HCT116 (cell line): ENCODE measurements around the gene XPNPEP3. TPM values are rescaled to one million over a fixed set of nuclear protein-coding genes. Genes with fewer than 3 reads are reported as not detected.

Experiments used
- ATAC-seq: fragments of 200-7000 bp; cut with Tn5 transposase; 2 replicates; pipeline ENCODE4 v1.9.1; 2020; ENCODE audit warnings: mild to moderate bottlenecking, moderate library complexity
- BruUV-seq: library from RNA; stranded (reverse); fragments of 400-500 nt; replicated peaks from 2 replicates; lab custom pipeline; 2021; lab: Mats Ljungman, UMichigan
- CTCF ChIA-PET: fragments of 300-600 bp; sonication (Branson Sonifier 250); formaldehyde crosslinking; loops from one replicate; lab custom pipeline; 2021; ENCODE audit warnings: antibody characterized with exemption; lab: Charles Lee
- POLR2A ChIA-PET: fragments of 300-600, 350-600 bp; sonication (Branson Sonifier 250); formaldehyde crosslinking; loops from one replicate; lab custom pipeline; 2021; ENCODE audit warnings: antibody characterized with exemption; lab: Charles Lee
- RAD21 ChIA-PET, 2 experiments: fragments of 300-600 bp; sonication (Branson Sonifier 250); formaldehyde crosslinking; loops; one replicate each; lab custom pipeline; 2023; ENCODE audit warnings: low total read pairs in 2 of 2; ENCODE audit not compliant: uncharacterized antibody in 2 of 2, unreplicated experiment in 2 of 2, low non-redundant PET in 1 of 2; lab: Charles Lee
- DNase-seq: peaks from one replicate; pipeline ENCODE4 v3.0.0-alpha.2; 2010; ENCODE audit warnings: low read depth, low spot score
- H2AFZ ChIP-seq: fragments of 200-600 bp; shearing (Covaris generic), sonication (generic); 2 replicates; pipeline ENCODE4 v1.6.1; 2017; ENCODE audit warnings: low read depth, mixed run types, mixed read lengths, antibody characterized with exemption, low read length; ENCODE audit not compliant: poor library complexity, severe bottlenecking
- H3K27ac ChIP-seq: 2 replicates; pipeline ENCODE4 v1.5.1; 2012; ENCODE audit warnings: low read depth, low read length
- H3K27me3 ChIP-seq: fragments of 200-600 bp; sonication (generic); 2 replicates; pipeline ENCODE4 v1.6.1; 2016; ENCODE audit warnings: mixed run types, low read length, mixed read lengths; ENCODE audit not compliant: insufficient read depth
- H3K36me3 ChIP-seq, 2 experiments: fragments of 200-500 bp in 1 of 2; fragments of 200-600 bp in 1 of 2; sonication (Bioruptor generic) in 1 of 2; sonication (generic) in 1 of 2; 2 replicates each; pipeline versions ENCODE4 v1.5.1 to v1.6.1; 2014 to 2016; ENCODE audit warnings: low read length in 2 of 2, inconsistent platforms in 1 of 2, mixed read lengths in 1 of 2, mixed run types in 1 of 2; ENCODE audit not compliant: insufficient read depth in 2 of 2, control insufficient read depth in 1 of 2
- H3K4me1 ChIP-seq, 2 experiments: fragments of 200-600 bp in 1 of 2; sonication (generic) in 1 of 2; 2 replicates each; pipeline versions ENCODE4 v1.5.1 to v1.6.1; 2012 to 2017; ENCODE audit warnings: low read length in 2 of 2, inconsistent platforms in 1 of 2, mild to moderate bottlenecking in 1 of 2, mixed read lengths in 1 of 2, mixed run types in 1 of 2, moderate library complexity in 1 of 2; ENCODE audit not compliant: insufficient read depth in 2 of 2, control insufficient read depth in 1 of 2
- H3K4me2 ChIP-seq: fragments of 200-600 bp; sonication (generic); 2 replicates; pipeline ENCODE4 v1.6.1; 2017; ENCODE audit warnings: mixed run types, low read length, mixed read lengths
- H3K4me3 ChIP-seq, 2 experiments: fragments of 200-600 bp in 1 of 2; sonication (generic) in 1 of 2; replicated peaks in 1 of 2; 2 replicates each; pipeline ENCODE4 v1.5.1; 2011 to 2016; ENCODE audit warnings: low read length in 2 of 2, control low read depth in 1 of 2, low read depth in 1 of 2, mild to moderate bottlenecking in 1 of 2, mixed read lengths in 1 of 2, mixed run types in 1 of 2
- H3K79me2 ChIP-seq: fragments of 200-600 bp; sonication (generic); 2 replicates; pipeline ENCODE4 v1.6.1; 2017; ENCODE audit warnings: mild to moderate bottlenecking, mixed run types, low read length, moderate library complexity, mixed read lengths; ENCODE audit not compliant: insufficient read depth
- H3K9ac ChIP-seq: fragments of 200-600 bp; sonication (generic); 2 replicates; pipeline ENCODE4 v1.6.1; 2016; ENCODE audit warnings: low read length, mixed read lengths
- H3K9me2 ChIP-seq: fragments of 200-600 bp; sonication (generic), shearing (Covaris generic); 2 replicates; pipeline ENCODE4 v1.6.1; 2017; ENCODE audit warnings: mixed run types, mild to moderate bottlenecking, moderate library complexity; ENCODE audit not compliant: insufficient read depth
- H3K9me3 ChIP-seq, 2 experiments: fragments of 200-500 bp in 1 of 2; fragments of 200-600 bp in 1 of 2; sonication (Bioruptor generic) in 1 of 2; sonication (generic) in 1 of 2; 2 replicates each; pipeline ENCODE4 v1.6.1; 2014 to 2017; ENCODE audit warnings: low read length in 2 of 2, mixed read lengths in 2 of 2, inconsistent platforms in 1 of 2, low read depth in 1 of 2, mild to moderate bottlenecking in 1 of 2, mixed run types in 1 of 2, moderate library complexity in 1 of 2; ENCODE audit not compliant: control insufficient read depth in 1 of 2, insufficient read depth in 1 of 2
- H4K20me1 ChIP-seq: fragments of 200-600 bp; sonication (generic), shearing (Covaris generic); 2 replicates; pipeline ENCODE4 v1.6.1; 2017; ENCODE audit warnings: mixed run types, mild to moderate bottlenecking, moderate library complexity; ENCODE audit not compliant: insufficient read depth
- CEBPB ChIP-seq: IDR thresholded peaks from 2 replicates; pipeline ENCODE4 v1.6.1; 2012; ENCODE audit warnings: low read depth
- CTCF ChIP-seq, 3 experiments: fragments of 200-600 bp in 1 of 3; sonication (generic) in 1 of 3; IDR thresholded peaks in 2 of 3; conservative IDR thresholded peaks in 1 of 3; 2 replicates each; pipeline ENCODE4 v1.5.1; 2012 to 2017; ENCODE audit warnings: low read depth in 2 of 3, low read length in 2 of 3, antibody characterized with exemption in 1 of 3, borderline replicate concordance in 1 of 3, control low read depth in 1 of 3, mild to moderate bottlenecking in 1 of 3, mixed read lengths in 1 of 3, mixed run types in 1 of 3, moderate library complexity in 1 of 3; ENCODE audit not compliant: insufficient read depth in 1 of 3
- EGR1 ChIP-seq: IDR thresholded peaks from 2 replicates; pipeline ENCODE4 v1.6.1; 2012; ENCODE audit warnings: low read depth
- ELF1 ChIP-seq: IDR thresholded peaks from 2 replicates; pipeline ENCODE4 v1.6.1; 2012; ENCODE audit warnings: low read depth, borderline replicate concordance
- EZH2 ChIP-seq: fragments of 200-600 bp; sonication (generic); IDR thresholded peaks from 2 replicates; pipeline ENCODE4 v1.6.1; 2017; ENCODE audit warnings: antibody characterized with exemption, mixed run types
- FOSL1 ChIP-seq: IDR thresholded peaks from 2 replicates; pipeline ENCODE4 v1.6.1; 2012; ENCODE audit warnings: low read depth
- RAD21 ChIP-seq: IDR thresholded peaks from 2 replicates; pipeline ENCODE4 v1.6.1; 2012; ENCODE audit warnings: low read depth, mild to moderate bottlenecking
- SIN3A ChIP-seq: IDR thresholded peaks from 2 replicates; pipeline ENCODE4 v1.6.1; 2012; ENCODE audit warnings: low read depth
- SRF ChIP-seq: IDR thresholded peaks from 2 replicates; pipeline ENCODE4 v1.6.1; 2012; ENCODE audit warnings: low read depth
- TCF7L2 ChIP-seq: IDR thresholded peaks from 2 replicates; pipeline ENCODE4 v1.7.0; 2011; ENCODE audit warnings: borderline replicate concordance, inconsistent platforms; ENCODE audit not compliant: insufficient read depth, insufficient read length; ENCODE audit errors: extremely low read depth
- ZNF274 ChIP-seq: fragments of 200-500 bp; sonication (Bioruptor generic); IDR thresholded peaks from 2 replicates; pipeline ENCODE4 v1.6.1; 2014; ENCODE audit warnings: mild to moderate bottlenecking, low read depth, low read length, inconsistent platforms
- intact Hi-C: fragments of 100-400 bp; cut with micrococcal nuclease; formaldehyde crosslinking; loops from 2 replicates; pipeline ENCODE4 v1.10.0; 2022
- total RNA-seq: library from RNA; stranded (reverse); gene quantifications from one replicate; pipeline ENCODE4 v1.2.1, GENCODE V29; 2021; ENCODE audit not compliant: unreplicated experiment
- TF ChIP-seq, protein P1 (sequence below): IDR thresholded peaks from 2 replicates; pipeline ENCODE4 v1.6.1; 2012; ENCODE audit warnings: low read depth
- TF ChIP-seq, protein P2 (sequence below): IDR thresholded peaks from 2 replicates; pipeline ENCODE4 v1.6.1; 2011; ENCODE audit warnings: mild to moderate bottlenecking, low read length, moderate library complexity; ENCODE audit not compliant: insufficient replicate concordance; ENCODE audit errors: extremely low read depth
- TF ChIP-seq, protein P3 (sequence below): IDR thresholded peaks from 2 replicates; pipeline ENCODE4 v1.6.1; 2012

The XPNPEP3 gene
- total RNA-seq, 1 experiment from 2014 or later: 29.8 TPM

DNA sequence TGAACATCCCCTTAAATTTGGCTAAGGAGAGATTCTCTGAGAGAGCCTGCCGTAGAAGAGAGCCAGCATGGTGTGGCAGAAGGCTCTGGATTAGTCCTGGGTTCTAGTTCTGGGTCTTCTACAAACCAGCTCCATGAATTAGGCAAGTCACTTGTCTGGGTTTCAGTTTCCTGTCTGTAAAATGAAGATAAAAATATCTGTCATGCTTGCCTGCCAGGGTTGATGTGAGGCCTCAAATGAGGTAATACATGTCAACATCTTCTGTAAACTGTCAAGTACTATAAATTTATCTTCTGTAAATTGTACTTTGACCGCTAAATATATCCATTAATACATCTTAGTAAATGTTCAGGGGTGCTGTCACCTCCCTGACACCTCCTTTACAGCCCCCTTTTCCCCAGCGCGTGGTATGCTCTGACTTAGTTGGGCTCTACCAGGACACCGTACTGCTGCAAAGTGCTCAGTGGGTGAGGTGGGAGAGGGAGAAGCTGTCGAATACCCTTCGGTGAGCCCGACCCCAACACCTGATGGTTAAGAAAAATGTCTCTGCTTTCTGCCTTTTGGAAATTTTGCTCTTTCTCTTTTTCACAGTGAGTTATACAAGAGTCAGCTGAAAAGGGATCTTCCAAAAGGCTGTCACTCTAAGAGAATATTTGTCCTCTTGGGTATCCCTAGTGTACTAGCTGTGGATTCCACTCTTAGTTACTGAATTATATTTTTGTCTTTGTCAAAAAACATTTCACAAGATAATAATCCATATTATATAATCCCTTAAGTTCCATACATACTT lies 109.2 kb downstream of the XPNPEP3 start:
- Histone ChIP-seq H3K9ac (no peak overlapping the region), H3K4me3 (no peak overlapping the region), H3K27me3 (no peaks in the 10 kb centered on the region), H3K9me2 (no peaks in the 10 kb centered on the region), H3K27ac (no peak overlapping the region), H3K9me3 (no peaks in the 10 kb centered on the region), H3K4me1 (no peaks in the 10 kb centered on the region), H2AFZ (no peak overlapping the region), H4K20me1 (no peaks in the 10 kb centered on the region), H3K79me2 (peaks cover 45% of the 10 kb centered on the region)
- ChIA-PET CTCF (no interaction called here), RAD21 (no interaction called here), POLR2A (interaction anchor here (1.5 kb wide), 1 partner anchor 15 kb away, joined by 5 read pairs; the partner anchor contains the start of gene RBX1)
- no TSS peak for BruUV-seq
- intact Hi-C loops: no loop called here
- ATAC-seq: no peak
- TF ChIP-seq, protein P1, sequence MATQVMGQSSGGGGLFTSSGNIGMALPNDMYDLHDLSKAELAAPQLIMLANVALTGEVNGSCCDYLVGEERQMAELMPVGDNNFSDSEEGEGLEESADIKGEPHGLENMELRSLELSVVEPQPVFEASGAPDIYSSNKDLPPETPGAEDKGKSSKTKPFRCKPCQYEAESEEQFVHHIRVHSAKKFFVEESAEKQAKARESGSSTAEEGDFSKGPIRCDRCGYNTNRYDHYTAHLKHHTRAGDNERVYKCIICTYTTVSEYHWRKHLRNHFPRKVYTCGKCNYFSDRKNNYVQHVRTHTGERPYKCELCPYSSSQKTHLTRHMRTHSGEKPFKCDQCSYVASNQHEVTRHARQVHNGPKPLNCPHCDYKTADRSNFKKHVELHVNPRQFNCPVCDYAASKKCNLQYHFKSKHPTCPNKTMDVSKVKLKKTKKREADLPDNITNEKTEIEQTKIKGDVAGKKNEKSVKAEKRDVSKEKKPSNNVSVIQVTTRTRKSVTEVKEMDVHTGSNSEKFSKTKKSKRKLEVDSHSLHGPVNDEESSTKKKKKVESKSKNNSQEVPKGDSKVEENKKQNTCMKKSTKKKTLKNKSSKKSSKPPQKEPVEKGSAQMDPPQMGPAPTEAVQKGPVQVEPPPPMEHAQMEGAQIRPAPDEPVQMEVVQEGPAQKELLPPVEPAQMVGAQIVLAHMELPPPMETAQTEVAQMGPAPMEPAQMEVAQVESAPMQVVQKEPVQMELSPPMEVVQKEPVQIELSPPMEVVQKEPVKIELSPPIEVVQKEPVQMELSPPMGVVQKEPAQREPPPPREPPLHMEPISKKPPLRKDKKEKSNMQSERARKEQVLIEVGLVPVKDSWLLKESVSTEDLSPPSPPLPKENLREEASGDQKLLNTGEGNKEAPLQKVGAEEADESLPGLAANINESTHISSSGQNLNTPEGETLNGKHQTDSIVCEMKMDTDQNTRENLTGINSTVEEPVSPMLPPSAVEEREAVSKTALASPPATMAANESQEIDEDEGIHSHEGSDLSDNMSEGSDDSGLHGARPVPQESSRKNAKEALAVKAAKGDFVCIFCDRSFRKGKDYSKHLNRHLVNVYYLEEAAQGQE: no peak
- TF ChIP-seq EZH2 (no peak), CEBPB (no peak), CTCF (IDR thresholded peaks at IDR 0.05 in 2 of 3, conservative IDR thresholded peaks at IDR 0.05 in 1 of 3; ENCODE audit: borderline replicate concordance in 1 of 3, insufficient read depth in 1 of 3, low read depth in 2 of 3, low read length in 2 of 3) (no peak), EGR1 (no peak), TCF7L2 (no peak), FOSL1 (no peak), SRF (no peak), SIN3A (no peak), ELF1 (no peak), RAD21 (no peak), ZNF274 (no peak)
- TF ChIP-seq, protein P2, sequence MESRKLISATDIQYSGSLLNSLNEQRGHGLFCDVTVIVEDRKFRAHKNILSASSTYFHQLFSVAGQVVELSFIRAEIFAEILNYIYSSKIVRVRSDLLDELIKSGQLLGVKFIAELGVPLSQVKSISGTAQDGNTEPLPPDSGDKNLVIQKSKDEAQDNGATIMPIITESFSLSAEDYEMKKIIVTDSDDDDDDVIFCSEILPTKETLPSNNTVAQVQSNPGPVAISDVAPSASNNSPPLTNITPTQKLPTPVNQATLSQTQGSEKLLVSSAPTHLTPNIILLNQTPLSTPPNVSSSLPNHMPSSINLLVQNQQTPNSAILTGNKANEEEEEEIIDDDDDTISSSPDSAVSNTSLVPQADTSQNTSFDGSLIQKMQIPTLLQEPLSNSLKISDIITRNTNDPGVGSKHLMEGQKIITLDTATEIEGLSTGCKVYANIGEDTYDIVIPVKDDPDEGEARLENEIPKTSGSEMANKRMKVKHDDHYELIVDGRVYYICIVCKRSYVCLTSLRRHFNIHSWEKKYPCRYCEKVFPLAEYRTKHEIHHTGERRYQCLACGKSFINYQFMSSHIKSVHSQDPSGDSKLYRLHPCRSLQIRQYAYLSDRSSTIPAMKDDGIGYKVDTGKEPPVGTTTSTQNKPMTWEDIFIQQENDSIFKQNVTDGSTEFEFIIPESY: no peak
- TF ChIP-seq, protein P3, sequence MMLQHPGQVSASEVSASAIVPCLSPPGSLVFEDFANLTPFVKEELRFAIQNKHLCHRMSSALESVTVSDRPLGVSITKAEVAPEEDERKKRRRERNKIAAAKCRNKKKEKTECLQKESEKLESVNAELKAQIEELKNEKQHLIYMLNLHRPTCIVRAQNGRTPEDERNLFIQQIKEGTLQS: no peak
- TF ChIP-seq, all 23 proteins: peak for 0
- Histone ChIP-seq H3K4me2 (no peak overlapping the region), H3K36me3 (peaks cover 36 to 45% of the 10 kb centered on the region in 2 experiments)
- no peak for DNase-seq
